Left hindlimb (tissue), 1 donor: ENCODE measurements around the gene DOC2B.
"Not testable (repeated sequence)": the region's sequence is repeated elsewhere in the genome, so short reads cannot be mapped to it uniquely, and the experiment has no call there.

ENCODE experiments used
- DNase-seq: peaks from one replicate; pipeline ENCODE4 v3.0.0-alpha.2; 2018

The DOC2B gene

DNA sequence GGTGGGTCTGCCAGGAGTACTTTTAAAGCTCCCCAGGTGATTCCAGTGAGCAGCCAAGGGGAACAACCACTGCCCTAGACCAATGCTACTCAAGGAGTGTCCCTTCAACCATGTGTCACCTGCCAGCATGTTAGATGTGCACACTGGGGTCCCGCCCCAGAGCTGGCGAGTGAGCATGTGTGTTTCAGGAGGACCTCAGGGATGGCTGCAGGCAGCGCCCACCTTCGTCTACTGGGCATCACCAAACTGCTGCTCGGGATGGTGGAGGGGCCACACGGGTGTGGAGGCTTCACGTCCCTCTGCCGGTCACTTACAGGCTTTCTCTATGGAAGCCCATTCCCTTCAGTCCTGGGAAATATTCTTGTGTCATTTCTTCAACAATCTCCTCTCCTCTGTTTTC is 29.0 kb upstream of the DOC2B start:
- no peak for DNase-seq

GRCh38 chr17:208429-208828 is 27.0 kb upstream of the DOC2B start:
- no peak for DNase-seq

DNA sequence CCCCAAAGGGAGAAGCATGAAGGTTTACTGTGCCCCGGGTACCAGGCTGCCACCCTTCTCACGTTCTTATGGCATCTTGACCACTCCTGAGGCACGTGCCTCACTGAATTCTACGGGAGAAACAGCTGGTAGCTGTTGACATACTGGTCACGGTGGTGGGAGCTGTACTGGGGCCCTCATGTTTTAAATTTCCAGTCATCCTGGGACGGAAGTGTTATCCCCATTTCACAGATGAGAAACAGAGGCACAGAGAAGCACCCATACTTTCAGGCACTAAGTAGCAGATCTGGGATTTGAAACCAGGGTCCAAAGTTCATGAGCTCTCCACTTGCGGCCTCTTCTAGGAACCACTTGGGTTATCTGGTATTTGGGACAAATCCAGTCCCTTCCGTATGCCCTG is 26.3 kb upstream of the DOC2B start:
- no peak for DNase-seq

- DNase-seq, result no peak
Observed at GRCh38 chr17:206941-207560, 25.6 kb upstream of the DOC2B start.

- not testable (repeated sequence) for DNase-seq
Observed at GRCh38 chr17:206484-206883, 25.0 kb upstream of the DOC2B start.

DNA sequence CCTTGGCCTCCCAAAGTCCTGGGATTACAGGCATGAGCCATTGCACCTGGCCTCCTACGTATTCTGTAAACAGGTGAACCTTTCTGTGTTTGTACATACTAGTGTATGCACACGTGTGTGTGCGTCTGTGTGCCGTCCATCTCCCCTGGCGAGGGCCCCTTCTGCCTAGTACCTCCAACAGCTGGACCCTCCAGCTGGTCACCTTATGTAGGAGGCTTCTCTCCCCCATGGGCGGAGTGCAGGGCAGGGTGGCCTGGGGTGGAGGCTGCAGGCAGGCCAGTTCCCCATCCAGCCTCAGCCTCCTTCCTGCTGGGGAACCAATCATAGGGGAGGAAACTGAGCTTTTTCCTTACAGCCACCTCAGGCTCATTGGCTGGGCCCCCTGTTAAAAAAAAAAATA is 24.4 kb upstream of the DOC2B start:
- DNase-seq, result no peak

DNA sequence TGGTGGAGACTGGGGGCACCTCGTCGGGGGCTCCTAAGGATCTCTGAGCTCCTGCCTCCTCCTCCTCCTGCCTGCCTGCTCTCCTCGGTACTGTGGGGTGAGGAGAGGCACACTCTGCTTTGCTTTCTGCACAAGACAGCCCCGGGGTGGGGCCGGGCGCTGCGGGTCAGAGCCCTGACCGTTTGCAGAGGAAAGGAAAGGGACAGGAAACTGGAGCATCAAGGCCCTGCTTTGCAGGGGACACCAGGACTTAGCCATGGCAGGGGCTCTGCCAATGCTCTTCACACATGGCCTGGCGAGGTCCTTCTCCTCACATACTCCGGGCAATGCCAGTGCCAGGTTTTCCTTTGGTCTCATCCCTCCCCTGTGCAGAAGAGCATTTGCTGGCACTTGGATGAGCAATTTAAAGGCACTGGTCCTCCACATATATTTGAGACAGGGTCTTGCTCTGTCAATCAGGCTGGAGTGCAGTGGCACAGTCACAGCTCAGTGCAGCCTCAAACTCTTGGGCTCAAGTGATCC is 23.8 kb upstream of the DOC2B start:
- DNase-seq, result no peak

DNA sequence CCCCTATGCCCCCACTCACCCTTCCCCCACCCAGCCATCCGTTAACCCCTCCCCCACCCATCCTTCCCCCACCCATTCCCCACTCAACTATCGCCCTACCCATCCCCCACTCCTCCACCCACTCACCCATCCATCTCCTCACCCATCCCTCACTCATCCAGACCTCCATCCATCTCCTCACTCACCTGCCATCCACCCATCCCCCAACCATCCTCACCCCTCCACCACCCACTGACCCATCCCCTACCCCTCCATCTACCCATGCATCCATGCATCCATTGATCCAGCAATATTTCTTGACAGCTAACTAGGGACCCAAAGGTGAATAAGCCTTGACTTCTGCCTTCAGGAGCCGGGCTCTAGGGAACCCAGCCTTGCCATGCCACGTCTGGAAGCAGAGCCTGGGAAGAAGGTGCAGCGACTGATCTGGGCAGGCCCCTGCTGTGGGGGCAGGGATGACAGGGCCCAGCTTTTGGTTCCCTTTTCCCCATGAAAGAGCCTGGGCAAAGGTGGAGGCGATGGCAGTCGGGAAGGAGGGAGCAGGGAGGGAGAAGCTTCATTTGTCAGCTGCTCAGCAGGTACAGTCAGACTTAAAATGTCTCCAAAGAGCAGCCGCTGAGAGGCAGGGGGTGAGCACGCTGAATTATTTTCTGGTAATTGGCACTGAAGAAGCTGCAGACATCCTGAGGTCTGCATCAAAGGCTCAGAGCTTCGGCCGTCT is 23.1 kb upstream of the DOC2B start:
- DNase-seq, result no peak

- DNase-seq, result no peak
Observed at GRCh38 chr17:202501-202951, 21.1 kb upstream of the DOC2B start.

DNA sequence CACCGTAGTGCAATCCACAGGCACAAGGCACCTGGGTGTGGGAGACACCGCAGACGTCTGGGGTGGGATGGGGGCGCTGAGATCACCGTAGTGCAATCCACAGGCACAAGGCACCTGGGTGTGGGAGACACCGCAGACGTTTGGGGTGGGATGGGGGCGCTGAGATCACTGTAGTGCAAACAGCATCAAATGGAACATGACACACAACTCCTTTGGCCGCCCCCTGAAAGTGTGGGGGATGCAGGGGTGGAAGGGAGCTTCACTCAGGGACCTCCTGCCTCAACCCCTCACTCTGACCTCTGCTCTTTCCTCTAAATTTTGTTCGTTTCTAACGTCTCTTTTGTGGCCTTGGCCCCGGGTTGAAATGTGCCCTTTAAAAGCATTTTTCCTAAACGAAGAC is 20.3 kb upstream of the DOC2B start:
- DNase-seq, result not testable (repeated sequence)

GRCh38 chr17:201257-201656 is 19.8 kb upstream of the DOC2B start:
- not testable (repeated sequence) for DNase-seq

- no peak for DNase-seq
Observed at GRCh38 chr17:200586-200985, 19.1 kb upstream of the DOC2B start.

DNA sequence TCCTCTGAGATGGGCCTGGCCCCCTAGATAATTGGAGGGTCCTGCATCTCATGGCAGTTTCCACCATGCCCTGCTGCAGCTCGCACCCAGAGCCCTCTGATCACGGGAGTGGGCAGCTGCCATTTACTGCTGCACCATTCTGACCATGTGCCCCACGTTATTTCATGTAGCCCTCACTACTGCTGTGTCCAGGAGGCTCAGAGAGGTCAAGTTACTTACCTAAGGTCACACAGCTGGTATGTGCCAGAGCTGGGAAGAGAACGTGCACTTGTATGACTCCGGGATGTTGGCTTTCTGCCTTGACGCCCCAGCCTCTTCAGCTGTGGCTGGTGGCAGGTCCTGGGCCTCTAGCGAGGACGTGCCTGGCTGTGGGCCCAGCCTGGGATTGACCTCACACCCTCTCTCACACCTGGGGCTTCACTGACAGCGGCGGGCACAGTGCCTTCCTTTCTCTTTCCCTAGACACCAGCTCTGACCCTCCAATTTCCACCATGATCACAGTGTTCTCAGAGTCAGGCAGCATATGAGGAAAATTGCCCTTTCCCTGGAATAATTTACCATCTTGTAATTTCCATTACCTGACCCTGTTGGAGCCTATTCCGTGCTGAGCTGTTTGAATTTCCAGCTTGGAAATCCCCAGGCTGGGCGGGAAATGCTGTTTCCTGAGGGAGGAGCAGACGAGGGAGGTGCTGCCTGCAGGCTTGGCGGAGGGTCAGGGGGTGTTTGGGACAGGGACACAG is 18.5 kb upstream of the DOC2B start:
- DNase-seq, result peak; percentile 72

GRCh38 chr17:199191-199604 is 17.7 kb upstream of the DOC2B start:
- peak; percentile 49 for DNase-seq

DNA sequence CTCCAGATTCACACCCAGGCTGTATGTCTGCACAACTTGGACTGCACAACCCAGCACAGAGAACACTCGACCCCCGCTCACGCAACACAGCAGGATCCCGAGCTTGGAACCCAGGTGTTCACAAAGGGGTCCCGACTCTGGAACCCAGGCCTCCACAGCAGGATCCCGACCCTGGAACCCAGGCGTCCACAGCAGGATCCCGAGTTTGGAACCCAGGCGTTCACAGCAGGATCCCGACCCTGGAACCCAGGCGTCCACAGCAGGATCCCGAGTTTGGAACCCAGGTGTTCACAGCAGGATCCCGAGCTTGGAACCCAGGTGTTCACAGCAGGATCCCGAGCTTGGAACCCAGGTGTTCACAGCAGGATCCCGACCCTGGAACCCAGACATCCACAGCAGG is 16.8 kb upstream of the DOC2B start:
- peak; percentile 5 for DNase-seq

GRCh38 chr17:197352-197751 is 15.9 kb upstream of the DOC2B start:
- no peak for DNase-seq

DNA sequence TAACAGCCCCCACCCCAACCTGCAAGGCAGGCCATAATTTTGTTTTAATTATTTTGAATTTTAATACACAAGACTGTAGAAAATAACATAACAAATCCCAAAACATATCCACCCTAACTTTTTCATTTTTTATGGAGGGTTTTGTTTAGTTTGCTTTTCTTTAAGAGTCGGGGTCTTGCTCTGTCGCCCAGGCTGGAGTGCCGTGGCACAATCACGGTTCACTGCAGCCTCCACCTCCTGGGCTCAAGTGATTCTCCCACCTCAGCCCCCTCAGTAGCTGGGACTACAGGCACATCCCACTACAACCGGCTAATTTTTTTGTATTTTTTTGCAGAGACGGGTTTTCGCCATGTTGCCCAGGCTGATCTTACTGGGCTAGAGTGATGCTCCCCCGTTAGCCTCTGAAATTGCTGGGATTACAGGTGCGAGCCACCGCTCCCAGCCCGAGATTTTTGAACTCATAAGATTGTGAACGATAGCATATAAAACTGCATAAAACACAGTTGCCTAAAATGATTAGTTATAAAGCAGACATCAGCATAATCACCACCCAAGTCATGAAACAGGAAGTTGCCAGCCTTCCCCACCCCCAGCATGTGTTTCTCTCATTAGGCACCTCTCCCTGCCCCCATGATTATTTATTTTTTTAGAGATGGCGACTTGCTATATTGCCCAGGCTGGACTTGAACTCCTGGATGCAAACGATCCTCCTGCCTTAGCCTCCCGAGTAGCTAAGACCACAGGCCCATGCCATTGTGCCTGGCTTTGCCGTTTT is 13.6 kb upstream of the DOC2B start:
- peak; percentile 4 for DNase-seq

DNA sequence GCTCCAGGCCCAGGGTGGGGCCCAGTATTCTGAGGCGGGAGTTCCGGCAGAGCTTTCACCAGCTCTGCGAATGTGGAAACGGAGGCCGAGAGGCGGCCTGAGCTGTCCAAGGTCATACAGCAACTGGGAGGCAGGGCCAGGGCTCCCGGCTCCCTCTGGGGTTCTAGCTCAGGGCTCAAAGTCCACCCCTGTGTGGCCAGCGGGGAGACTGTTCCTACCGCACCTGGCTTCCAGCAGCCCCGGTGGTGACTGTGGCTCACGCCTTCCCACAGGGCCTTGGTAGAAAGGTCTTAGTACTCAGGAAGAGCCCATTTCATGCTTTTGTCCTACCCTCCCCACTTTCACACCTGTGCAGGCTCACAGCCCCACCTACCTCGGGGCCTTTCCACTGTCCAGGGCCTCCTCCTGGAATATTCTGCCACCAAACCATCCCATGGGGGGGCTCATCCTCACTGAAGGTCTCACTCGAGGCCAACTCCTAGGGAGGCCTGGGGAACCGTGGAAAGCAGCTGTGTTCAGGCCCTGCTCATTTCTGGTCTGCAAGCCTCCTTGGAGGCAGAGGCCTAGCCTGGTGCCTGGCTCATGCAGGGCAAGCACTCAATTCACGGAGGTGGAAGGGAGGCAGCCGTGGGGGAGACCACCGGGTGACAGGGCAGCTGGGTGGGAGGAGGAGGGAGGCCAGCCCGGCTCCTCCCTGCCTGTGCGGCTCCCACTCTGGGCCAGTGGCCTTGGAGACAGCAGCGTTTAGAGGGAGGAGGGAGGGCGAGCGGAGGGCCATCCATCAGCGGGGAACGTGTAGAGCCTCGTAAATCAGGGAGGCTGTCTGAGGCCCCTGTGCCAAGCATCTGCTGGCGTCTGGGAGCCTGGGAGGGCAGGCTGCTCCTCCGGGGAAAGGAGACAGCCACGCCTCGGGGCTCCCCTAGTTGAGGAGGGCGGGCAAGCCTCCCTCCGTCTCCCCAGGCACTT is 12.7 kb upstream of the DOC2B start:
- peak; percentile 29 for DNase-seq

DNA sequence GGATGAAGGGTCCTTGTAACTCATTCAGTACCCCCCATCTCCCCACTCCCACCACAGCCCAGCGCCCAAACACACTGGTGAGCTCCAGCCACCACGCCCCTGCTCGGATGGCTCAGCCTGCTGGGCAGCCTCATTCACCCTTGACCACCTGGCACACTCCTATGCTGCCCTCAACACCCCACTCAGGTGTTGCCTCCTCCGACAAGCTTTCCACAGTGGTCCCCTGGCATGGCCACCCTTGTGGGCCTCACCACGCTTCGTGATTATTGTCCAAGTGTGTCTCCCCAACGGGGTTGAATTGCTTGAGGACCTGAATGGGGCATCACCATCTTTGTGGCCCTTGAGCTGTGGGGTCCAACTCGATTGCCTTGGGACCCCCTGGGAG is 12.0 kb upstream of the DOC2B start:
- peak; percentile 18 for DNase-seq

DNA sequence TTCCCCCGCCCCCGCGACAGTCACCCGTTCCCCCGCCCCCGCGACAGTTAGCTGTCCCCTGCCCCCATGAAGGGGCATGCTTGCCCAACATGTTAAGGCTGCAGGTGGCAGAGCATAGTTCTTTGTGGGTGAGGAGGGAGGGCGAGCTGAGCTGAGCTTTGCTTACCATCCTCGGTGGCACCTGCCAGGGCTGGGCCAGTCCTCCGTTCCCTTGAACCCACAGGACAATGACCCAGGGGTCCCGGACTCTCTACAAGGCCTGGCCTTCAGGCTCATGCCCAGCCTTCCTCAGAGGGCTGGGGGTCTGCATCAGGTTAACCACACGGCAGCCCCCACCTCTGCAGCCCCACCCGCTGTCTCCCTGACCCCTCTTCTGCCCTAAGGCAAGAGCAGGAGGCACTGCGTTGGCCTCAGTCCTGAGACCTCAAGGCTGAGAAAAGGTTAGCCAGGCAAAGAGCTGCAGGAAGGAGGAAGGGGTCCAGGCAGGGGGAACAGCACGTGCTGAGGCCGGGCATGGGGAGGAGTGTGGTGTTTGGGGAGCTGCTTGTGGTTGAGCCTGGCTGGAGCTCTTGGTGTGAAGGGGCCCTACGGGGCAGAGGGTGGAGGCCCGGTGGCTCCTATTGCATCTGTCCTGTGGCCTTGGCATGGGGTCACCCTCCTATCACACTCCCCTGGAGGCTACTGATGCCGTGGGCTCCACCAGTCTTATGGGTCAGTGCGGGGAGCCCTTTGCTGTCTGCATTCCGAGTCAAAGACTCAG is 11.4 kb upstream of the DOC2B start:
- DNase-seq, result peak; percentile 13

DNA sequence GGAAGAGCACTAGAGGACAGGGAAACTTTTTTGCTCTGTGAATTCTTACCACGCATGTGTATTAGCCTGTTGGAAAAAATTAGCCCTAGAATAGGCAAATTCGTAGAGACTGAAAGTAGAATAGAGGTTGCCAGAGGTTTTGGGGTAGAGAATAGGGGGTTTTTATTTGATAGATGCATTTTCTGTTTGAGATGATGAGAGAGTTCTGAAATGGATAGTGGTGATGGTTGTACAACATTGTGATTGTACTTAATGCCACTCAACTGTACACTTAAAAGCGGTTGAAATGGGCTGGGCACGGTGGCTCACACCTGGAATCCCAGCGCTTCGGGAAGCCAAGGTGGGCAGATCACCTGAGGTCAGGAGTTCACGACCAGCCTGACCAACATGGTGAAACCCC is 8.0 kb upstream of the DOC2B start:
- DNase-seq, result no peak
